CD14-positive monocyte (primary cell): ENCODE measurements around the gene TMEM134. TPM values are rescaled to one million over a fixed set of nuclear protein-coding genes. Genes with fewer than 3 reads are reported as not detected.
A peak's percentile ranks its signal among the peaks of the same experiment; 100 is the strongest.

Source experiments
- DNase-seq, 3 donors: peaks; one replicate each; pipeline ENCODE4 v3.0.0-alpha.2; 2011 to 2022
- H2AFZ ChIP-seq: 2 replicates; pipeline ENCODE4 v1.6.0; 2012; ENCODE audit warnings: mild to moderate bottlenecking, low read depth, low read length, inconsistent platforms; ENCODE audit not compliant: insufficient read depth, poor library complexity, severe bottlenecking
- H3K27ac ChIP-seq, 2 donors: 1 replicate in 1 of 2; 2 replicates in 1 of 2; pipeline ENCODE4 v1.5.1; 2012 to 2013; ENCODE audit warnings: low read length in 2 of 2, control low read depth in 1 of 2, inconsistent platforms in 1 of 2, low read depth in 1 of 2, mild to moderate bottlenecking in 1 of 2
- H3K27me3 ChIP-seq, 2 donors: one replicate each; pipeline versions ENCODE4 v1.6.0 to v1.6.1; 2011 to 2013; ENCODE audit warnings: low read length in 2 of 2; ENCODE audit not compliant: control insufficient read depth in 2 of 2, insufficient read depth in 2 of 2
- H3K36me3 ChIP-seq, 2 donors: replicated peaks in 1 of 2; 1 replicate in 1 of 2; 2 replicates in 1 of 2; pipeline versions ENCODE4 v1.5.1 to v1.6.1; 2012 to 2013; ENCODE audit warnings: low read length in 2 of 2, control low read depth in 1 of 2, inconsistent platforms in 1 of 2, mild to moderate bottlenecking in 1 of 2; ENCODE audit not compliant: insufficient read depth in 2 of 2, control insufficient read depth in 1 of 2
- H3K4me1 ChIP-seq, 2 donors: 1 replicate in 1 of 2; 2 replicates in 1 of 2; pipeline versions ENCODE4 v1.5.1 to v1.6.1; 2012 to 2013; ENCODE audit warnings: low read length in 2 of 2, control low read depth in 1 of 2, inconsistent platforms in 1 of 2, mild to moderate bottlenecking in 1 of 2, moderate library complexity in 1 of 2; ENCODE audit not compliant: insufficient read depth in 2 of 2, control insufficient read depth in 1 of 2
- H3K4me2 ChIP-seq: replicated peaks from 2 replicates; pipeline ENCODE3; 2012; ENCODE audit warnings: low read length, moderate library complexity, mild to moderate bottlenecking; ENCODE audit not compliant: poor library complexity, severe bottlenecking; ENCODE audit errors: extremely low read depth
- H3K4me3 ChIP-seq, 3 experiments: fragments of 200-600 bp in 1 of 3; sonication (generic) in 1 of 3; replicated peaks in 1 of 3; 1 replicate in 2 of 3; 2 replicates in 1 of 3; pipeline ENCODE4 v1.5.1; 2011 to 2013; ENCODE audit warnings: low read length in 3 of 3, mild to moderate bottlenecking in 3 of 3, control low read depth in 2 of 3, low read depth in 2 of 3, inconsistent platforms in 1 of 3, moderate library complexity in 1 of 3
- H3K79me2 ChIP-seq: 2 replicates; pipeline ENCODE4 v1.6.0; 2012; ENCODE audit warnings: mild to moderate bottlenecking, control low read depth, inconsistent platforms, low read length, moderate library complexity; ENCODE audit not compliant: insufficient read depth
- H3K9ac ChIP-seq: 2 replicates; pipeline ENCODE4 v1.6.0; 2017; ENCODE audit warnings: low read length, mild to moderate bottlenecking; ENCODE audit not compliant: insufficient read depth, poor library complexity, severe bottlenecking
- H3K9me3 ChIP-seq, 2 donors: replicated peaks in 1 of 2; 1 replicate in 1 of 2; 2 replicates in 1 of 2; pipeline versions ENCODE4 v1.5.1 to v1.6.1; 2012 to 2013; ENCODE audit warnings: low read length in 2 of 2, control low read depth in 1 of 2; ENCODE audit not compliant: control insufficient read depth in 1 of 2, insufficient read depth in 1 of 2
- H4K20me1 ChIP-seq: 2 replicates; pipeline ENCODE4 v1.6.0; 2012; ENCODE audit warnings: mild to moderate bottlenecking, low read length, control low read depth, moderate library complexity; ENCODE audit not compliant: insufficient read depth
- H3K27ac Mint-ChIP-seq, 7 donors: one replicate each; pipeline ENCODE4 v1.8.0; 2020; ENCODE audit warnings: mild to moderate bottlenecking in 7 of 7, mixed read lengths in 7 of 7, moderate library complexity in 6 of 7, inconsistent platforms in 2 of 7
- H3K27me3 Mint-ChIP-seq, 3 donors: one replicate each; pipeline ENCODE4 v1.8.0; 2021 to 2022; ENCODE audit warnings: low read depth in 3 of 3, mild to moderate bottlenecking in 3 of 3, mixed read lengths in 3 of 3, moderate library complexity in 3 of 3, inconsistent platforms in 1 of 3
- H3K36me3 Mint-ChIP-seq, 2 donors: one replicate each; pipeline ENCODE4 v1.8.0; 2020; ENCODE audit warnings: mixed read lengths in 2 of 2, inconsistent platforms in 1 of 2, mild to moderate bottlenecking in 1 of 2
- H3K4me1 Mint-ChIP-seq: one replicate; pipeline ENCODE4 v1.8.0; 2020; ENCODE audit warnings: mild to moderate bottlenecking, mixed read lengths
- H3K4me3 Mint-ChIP-seq, 2 donors: one replicate each; pipeline ENCODE4 v1.8.0; 2020; ENCODE audit warnings: mild to moderate bottlenecking in 2 of 2, mixed read lengths in 2 of 2, moderate library complexity in 1 of 2
- H3K9me3 Mint-ChIP-seq, 7 donors: one replicate each; pipeline ENCODE4 v1.8.0; 2020 to 2022; ENCODE audit warnings: mixed read lengths in 7 of 7, mild to moderate bottlenecking in 6 of 7, moderate library complexity in 6 of 7, inconsistent platforms in 2 of 7
- CTCF ChIP-seq: fragments of 200-600 bp; IDR thresholded peaks from one replicate; pipeline ENCODE4 v1.8.0; 2022; ENCODE audit warnings: antibody characterized with exemption, mild to moderate bottlenecking
- WGBS: methylation state at CpG from one replicate; pipeline ENCODE4 v1.1.5; 2013; ENCODE audit warnings: missing lambda C conversion rate; ENCODE audit not compliant: insufficient coverage; 5-methylcytosine and 5-hydroxymethylcytosine counted together
- intact Hi-C, 2 donors: fragments of 100-400 bp; cut with micrococcal nuclease; formaldehyde crosslinking; loops; one replicate each; pipeline versions ENCODE4 v1.15.0 to v1.15.1; 2023
- polyA plus RNA-seq, 3 donors: library from polyadenylated mRNA; depleted of rRNA in 1 of 3; unstranded in 2 of 3; stranded (reverse) in 1 of 3; fragments of 300-500 nt in 2 of 3; fragments of >200 nt in 1 of 3; fragmentation: Illumina TruSeq in 2 of 3; gene quantifications; 1 replicate in 2 of 3; 2 replicates in 1 of 3; pipeline ENCODE4 v1.2.3, GENCODE V29; 2012 to 2021

The TMEM134 gene
- polyA plus RNA-seq, 3 donors, result 67.4 to 104 (median 76.8) TPM

DNA sequence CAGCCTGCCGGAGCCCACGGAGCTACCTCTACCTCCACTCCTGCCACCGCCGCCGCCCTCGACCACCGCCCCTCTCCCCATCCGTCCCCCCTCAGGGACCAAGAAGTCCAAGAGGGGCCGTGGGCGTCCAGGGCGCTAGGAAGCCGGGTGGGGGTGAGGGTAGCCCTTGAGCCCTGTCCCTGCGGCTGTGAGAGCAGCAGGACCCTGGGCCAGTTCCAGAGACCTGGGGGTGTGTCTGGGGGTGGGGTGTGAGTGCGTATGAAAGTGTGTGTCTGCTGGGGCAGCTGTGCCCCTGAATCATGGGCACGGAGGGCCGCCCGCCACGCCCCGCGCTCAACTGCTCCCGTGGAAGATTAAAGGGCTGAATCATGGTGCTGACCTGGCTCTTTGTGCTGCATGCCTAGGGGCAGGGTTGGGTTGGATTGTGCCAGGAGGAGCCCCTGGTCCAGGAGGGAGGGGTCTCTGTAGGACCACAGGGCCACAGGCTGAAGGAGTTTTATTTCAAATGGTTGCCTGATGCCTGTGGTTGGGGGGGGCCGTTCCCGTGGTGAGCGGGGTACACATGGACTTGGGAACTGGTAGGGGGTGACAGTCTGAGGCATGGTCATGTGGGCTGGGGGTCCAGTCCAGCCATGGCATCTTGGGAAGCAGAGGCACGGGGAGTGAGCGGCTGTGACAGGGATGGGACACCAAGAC, 33.9 kb downstream of the TMEM134 start:
- Mint-ChIP-seq H3K9me3 (no peaks in the 10 kb centered on the region), H3K27ac (peak overlapping the region in 1 of 7 donors; percentile 77), H3K27me3 (no peaks in the 10 kb centered on the region), H3K4me1 (peaks cover 22% of the 10 kb centered on the region), H3K4me3 (peak overlapping the region in 1 of 2 donors; percentile 47), H3K36me3 (peaks cover 50 to 66% of the 10 kb centered on the region in 2 donors)
- Histone ChIP-seq H3K36me3 (peaks cover 50 to 84% of the 10 kb centered on the region in 2 donors), H4K20me1 (peaks cover 63% of the 10 kb centered on the region), H3K27me3 (no peaks in the 10 kb centered on the region), H2AFZ (no peak overlapping the region), H3K4me1 (peaks cover 14 to 25% of the 10 kb centered on the region in 2 donors), H3K27ac (no peak overlapping the region), H3K9ac (peak overlapping the region; percentile 4), H3K4me3 (no peak overlapping the region), H3K9me3 (no peaks in the 10 kb centered on the region), H3K4me2 (no peak overlapping the region), H3K79me2 (no peaks in the 10 kb centered on the region)
- TF ChIP-seq CTCF, result no peak
- no peak for DNase-seq
- intact Hi-C loops, result no loop called here
- WGBS, result 73% methylated on average over 15 of the region's 26 CpGs

GRCh38 chr11:67434395-67434881, 34.6 kb downstream of the TMEM134 start:
- Mint-ChIP-seq H3K4me3 (no peak overlapping the region), H3K27ac (no peak overlapping the region), H3K4me1 (peaks cover 17% of the 10 kb centered on the region), H3K27me3 (no peaks in the 10 kb centered on the region), H3K9me3 (no peaks in the 10 kb centered on the region), H3K36me3 (peaks cover 45 to 67% of the 10 kb centered on the region in 2 donors)
- TF ChIP-seq CTCF, result no peak
- H3K4me1 ChIP-seq, result peaks cover 15 to 20% of the 10 kb centered on the region in 2 donors
- no peaks in the 10 kb centered on the region for H3K9me3 ChIP-seq
- no peaks in the 10 kb centered on the region for H3K27me3 ChIP-seq
- H3K79me2 ChIP-seq, result peaks cover 5% of the 10 kb centered on the region
- DNase-seq, result no peak
- 92% methylated on average over 16 of the region's 23 CpGs for WGBS
- H2AFZ ChIP-seq, result no peak overlapping the region
- intact Hi-C loops, result no loop called here
- peaks cover 57% of the 10 kb centered on the region for H4K20me1 ChIP-seq
- no peak overlapping the region for H3K27ac ChIP-seq
- no peak overlapping the region for H3K4me3 ChIP-seq
- H3K9ac ChIP-seq, result no peak overlapping the region
- peaks cover 47 to 76% of the 10 kb centered on the region in 2 donors for H3K36me3 ChIP-seq
- no peak overlapping the region for H3K4me2 ChIP-seq
